Measurements from ENCODE around the gene GJA9.

GRCh38 chr1:38905985-38906384 is 24.6 kb upstream of the GJA9 start:
- no peak for TF ChIP-seq CTCF (conservative IDR thresholded peaks at IDR 0.05; ENCODE audit: low read depth, low read length)
- TF ChIP-seq EZH2phosphoT487 (IDR thresholded peaks at IDR 0.05; ENCODE audit: borderline replicate concordance, low read length), result no peak
- no peak for TF ChIP-seq EZH2 (IDR thresholded peaks at IDR 0.05; ENCODE audit: low read length, unreplicated experiment)
